Testis (tissue), 3 donors: ENCODE measurements around the gene FGGY. TPM values are rescaled to one million over a fixed set of nuclear protein-coding genes. Genes with fewer than 3 reads are reported as not detected.

Experiments
- DNase-seq: peaks from one replicate; pipeline ENCODE4 v3.0.0-alpha.2; 2019
- H3K27ac ChIP-seq, 2 donors: fragments of 200-600 bp; sonication (generic); one replicate each; pipeline ENCODE4 v1.5.1; 2019
- H3K27me3 ChIP-seq: fragments of 200-600 bp; sonication (generic); one replicate; pipeline ENCODE4 v1.5.1; 2019
- H3K36me3 ChIP-seq: fragments of 200-600 bp; sonication (generic); one replicate; pipeline ENCODE4 v1.5.1; 2017; ENCODE audit warnings: low read depth; ENCODE audit errors: missing control alignments
- H3K4me1 ChIP-seq: fragments of 200-600 bp; sonication (generic); one replicate; pipeline ENCODE4 v1.5.1; 2019
- H3K4me3 ChIP-seq, 2 donors: fragments of 200-600 bp; sonication (generic); one replicate each; pipeline ENCODE4 v1.5.1; 2017 to 2019
- H3K9me3 ChIP-seq: fragments of 200-600 bp; sonication (generic); one replicate; pipeline ENCODE4 v1.5.1; 2017
- CTCF ChIP-seq, 3 experiments: fragments of 450-650 bp in 2 of 3; fragments of 200-600 bp in 1 of 3; sonication (generic) in 1 of 3; IDR thresholded peaks; one replicate each; pipeline ENCODE4 v1.5.1; 2016 to 2019; ENCODE audit warnings: antibody characterized with exemption in 3 of 3, mild to moderate bottlenecking in 2 of 3, moderate library complexity in 1 of 3
- POLR2A ChIP-seq: fragments of 450-650 bp; IDR thresholded peaks from one replicate; pipeline ENCODE4 v1.6.1; 2017; ENCODE audit warnings: antibody characterized with exemption, mild to moderate bottlenecking, moderate library complexity
- WGBS, 2 donors: methylation state at CpG; one replicate each; pipeline ENCODE4 v1.1.5; 2018; 5-methylcytosine and 5-hydroxymethylcytosine counted together
- intact Hi-C: fragments of 100-400 bp; cut with DNase I; formaldehyde crosslinking; loops from one replicate; pipeline ENCODE4 v1.15.1; 2023; ENCODE audit warnings: low total_unique reads
- polyA plus RNA-seq: library from polyadenylated mRNA; stranded (reverse); fragments of 350-450 nt; fragmentation: Illumina TruSeq; extraction: RNeasy Lipid Tissue Mini Kit (QIAGEN cat#74804); gene quantifications from one replicate; pipeline ENCODE4 v1.2.3, GENCODE V29; 2014; ENCODE audit warnings: low read depth, low replicate concordance; ENCODE audit not compliant: insufficient read depth
- total RNA-seq, 2 donors: library from RNA; depleted of rRNA; stranded (reverse); fragments of >200 nt; gene quantifications; one replicate each; pipeline ENCODE4 v1.2.3, GENCODE V29; 2016

The FGGY gene
- total and polyA plus RNA-seq, 3 donors from 2014 or later: 14.6 to 32.8 (median 32.3) TPM

GRCh38 chr1:59682396-59683080 is 385.6 kb downstream of the FGGY start:
- intact Hi-C loops: no loop called here

GRCh38 chr1:59683197-59683596 is 386.3 kb downstream of the FGGY start:
- no peak for TF ChIP-seq CTCF (IDR thresholded peaks at IDR 0.05)
- TF ChIP-seq POLR2A: no peak
- Histone ChIP-seq H3K9me3 (no peaks in the 10 kb centered on the region), H3K36me3 (no peaks in the 10 kb centered on the region), H3K27me3 (no peaks in the 10 kb centered on the region), H3K4me3 (no peak overlapping the region), H3K27ac (no peak overlapping the region), H3K4me1 (peaks cover 6% of the 10 kb centered on the region)
- 47 to 62% methylated on average over 2 of the region's 2 CpGs for WGBS, 2 donors
- no peak for DNase-seq
- intact Hi-C loops: no loop called here

More at GRCh38 chr1:59682396-59683080, 385.6 kb downstream of the FGGY start:
- Histone ChIP-seq H3K27me3 (no peaks in the 10 kb centered on the region), H3K9me3 (no peaks in the 10 kb centered on the region), H3K27ac (peak overlapping the region in 1 of 2 donors; percentile 28), H3K4me3 (no peak overlapping the region), H3K4me1 (peaks cover 12% of the 10 kb centered on the region), H3K36me3 (no peaks in the 10 kb centered on the region)
- TF ChIP-seq POLR2A: no peak
- TF ChIP-seq CTCF (IDR thresholded peaks at IDR 0.05): no peak
- no peak for DNase-seq
- 51 to 52% methylated on average over 5 of the region's 5 CpGs for WGBS, 2 donors

- no peaks in the 10 kb centered on the region for H3K27me3 ChIP-seq
- no peak overlapping the region for H3K4me3 ChIP-seq
- 88 to 93% methylated on average over 4 of the region's 4 CpGs for WGBS, 2 donors
- no peaks in the 10 kb centered on the region for H3K9me3 ChIP-seq
- no peak overlapping the region for H3K27ac ChIP-seq
- DNase-seq: no peak
- TF ChIP-seq CTCF (IDR thresholded peaks at IDR 0.05) (no peak), POLR2A (no peak)
- no peaks in the 10 kb centered on the region for H3K4me1 ChIP-seq
- intact Hi-C loops: no loop called here
- no peaks in the 10 kb centered on the region for H3K36me3 ChIP-seq
Observed at GRCh38 chr1:59684698-59685097, 387.8 kb downstream of the FGGY start.

GRCh38 chr1:59685101-59685500 is 388.2 kb downstream of the FGGY start:
- H3K4me3 ChIP-seq: no peak overlapping the region
- no peaks in the 10 kb centered on the region for H3K36me3 ChIP-seq
- TF ChIP-seq CTCF (IDR thresholded peaks at IDR 0.05) (no peak), POLR2A (no peak)
- DNase-seq: no peak
- intact Hi-C loops: no loop called here
- H3K4me1 ChIP-seq: no peaks in the 10 kb centered on the region
- no peaks in the 10 kb centered on the region for H3K27me3 ChIP-seq
- WGBS, 2 donors: 71 to 98% methylated on average over 3 of the region's 3 CpGs
- no peak overlapping the region for H3K27ac ChIP-seq
- H3K9me3 ChIP-seq: no peaks in the 10 kb centered on the region

GRCh38 chr1:59685666-59686065 is 388.8 kb downstream of the FGGY start:
- intact Hi-C loops: no loop called here
- no peaks in the 10 kb centered on the region for H3K9me3 ChIP-seq
- H3K4me1 ChIP-seq: no peaks in the 10 kb centered on the region
- no peaks in the 10 kb centered on the region for H3K36me3 ChIP-seq
- TF ChIP-seq CTCF (IDR thresholded peaks at IDR 0.05) (no peak), POLR2A (no peak)
- WGBS, 2 donors: 89 to 95% methylated on average over 2 of the region's 2 CpGs
- H3K4me3 ChIP-seq: no peak overlapping the region
- DNase-seq: no peak
- no peak overlapping the region for H3K27ac ChIP-seq
- H3K27me3 ChIP-seq: no peaks in the 10 kb centered on the region
